ENCODE data around the gene LAMC2. TPM values are rescaled to one million over a fixed set of nuclear protein-coding genes. Genes with fewer than 3 reads are reported as not detected.

Gene LAMC2
- total and polyA plus RNA-seq, 2 of the 8 experiments (the other 6 are each of a cell fraction or from before 2014, with no cell fraction given), result 4.6 to 12.9 TPM

GRCh38 chr1:183166454-183166853 lies 19.6 kb upstream of the LAMC2 start:
- Histone ChIP-seq H4K91ac (replicated peaks; ENCODE audit: insufficient read length, low read length) (no peak overlapping the region), H3K79me2 (ENCODE audit: control insufficient read depth in 1 of 2, insufficient read depth in 2 of 2, low read length in 2 of 2) (no peaks in the 10 kb centered on the region), H2AK5ac (ENCODE audit: low read depth, low read length) (no peak overlapping the region), H3K36me3 (ENCODE audit: control insufficient read depth in 2 of 4, insufficient read depth in 4 of 4, low read length in 3 of 4) (no peaks in the 10 kb centered on the region), H3K4me2 (ENCODE audit: insufficient read depth in 1 of 2, low read depth in 2 of 2, low read length in 2 of 2) (no peak overlapping the region), H2BK120ac (replicated peaks; ENCODE audit: low read depth, low read length) (no peak overlapping the region), H2AFZ (ENCODE audit: low read length) (no peak overlapping the region), H3K4ac (replicated peaks; ENCODE audit: insufficient read length, low read depth, low read length) (no peak overlapping the region), H3K23me2 (ENCODE audit: low read depth, low read length) (no peaks in the 10 kb centered on the region), H3K9me3 (ENCODE audit: insufficient read depth in 2 of 2, low read depth in 1 of 2, low read length in 1 of 2) (no peaks in the 10 kb centered on the region), H2BK12ac (ENCODE audit: low read depth, low read length) (no peak overlapping the region), H3K14ac (ENCODE audit: insufficient read length) (no peak overlapping the region), H2BK15ac (ENCODE audit: low read length) (no peak overlapping the region), H3K9ac (replicated peaks in 1 of 4; ENCODE audit: extremely low read depth in 1 of 4, low read depth in 3 of 4, low read length in 3 of 4) (no peak overlapping the region), H3K18ac (ENCODE audit: extremely low read depth, low read length) (no peak overlapping the region), H3K27ac (ENCODE audit: low read depth, low read length) (no peak overlapping the region), H2BK5ac (ENCODE audit: low read depth, low read length) (no peak overlapping the region), H3K56ac (replicated peaks; ENCODE audit: insufficient read length, low read depth, low read length) (no peak overlapping the region), H4K20me1 (replicated peaks in 1 of 2; ENCODE audit: control insufficient read depth in 1 of 2, insufficient read depth in 2 of 2, low read length in 2 of 2) (no peaks in the 10 kb centered on the region), H3K79me1 (ENCODE audit: low read depth, low read length) (no peaks in the 10 kb centered on the region), H3K23ac (ENCODE audit: insufficient read length) (no peak overlapping the region), H4K5ac (ENCODE audit: insufficient read length, low read depth, low read length) (no peak overlapping the region), H3K4me3 (ENCODE audit: extremely low read depth in 1 of 4, insufficient read depth in 2 of 4, low read depth in 3 of 4, low read length in 4 of 4) (no peak overlapping the region), H2BK20ac (ENCODE audit: low read length) (no peak overlapping the region), H3K27me3 (replicated peaks in 1 of 4; ENCODE audit: control insufficient read depth in 3 of 4, extremely low read depth in 1 of 4, insufficient read depth in 3 of 4, low read length in 3 of 4) (no peaks in the 10 kb centered on the region), H4K8ac (ENCODE audit: extremely low read depth, insufficient read depth, low read length) (no peak overlapping the region), H3K4me1 (replicated peaks in 1 of 4; ENCODE audit: control insufficient read depth in 3 of 4, insufficient read depth in 4 of 4, low read length in 3 of 4) (peaks cover 0 to 5% (median 2%) of the 10 kb centered on the region in 4 experiments; a peak in 5 of 7 replicates)
- POLR2A ChIA-PET (ENCODE audit: partially characterized antibody), result interaction anchor here (0.5 to 0.6 kb wide), 2 partner anchors 22 to 144 kb away, joined by 3 read pairs; no protein-coding TSS in a partner anchor
- CTCF ChIA-PET (ENCODE audit: partially characterized antibody), result interaction anchor here (1.0 kb wide), 1 partner anchor 12 kb away, joined by 3 read pairs; no protein-coding TSS in a partner anchor
- no peak for FAIRE-seq
- DNase-seq (ENCODE audit: low read depth in 1 of 2, low spot score in 2 of 2), result no peak
- 100% methylated on average over 2 of the region's 2 CpGs; no CpG with 5 or more reads in 1 of the 2 experiments for WGBS, 2 experiments (ENCODE audit: extremely low coverage in 1 of 2, insufficient coverage in 1 of 2, insufficient read length in 1 of 2, insufficient replicate concordance in 2 of 2, low coverage in 1 of 2, low lambda C conversion rate in 2 of 2, missing lambda C conversion rate in 1 of 2)
- no peak for TF ChIP-seq GTF2F1 (IDR thresholded peaks at IDR 0.05; ENCODE audit: borderline replicate concordance, low read depth, low read length)
